Heart left ventricle (tissue), 13 donors: ENCODE data around the gene RAB6A.

ENCODE experiments used
- POLR2A ChIP-seq, 2 donors: fragments of 450-650 bp; IDR thresholded peaks; one replicate each; pipeline ENCODE4 v1.6.1; 2017; ENCODE audit warnings: antibody characterized with exemption in 2 of 2, mild to moderate bottlenecking in 2 of 2, moderate library complexity in 2 of 2
- TF ChIP-seq, protein P1 (sequence below), 12 donors: fragments of 200-600 bp; sonication (generic) in 4 of 12; IDR thresholded peaks; one replicate each; pipeline versions ENCODE4 v1.5.0 to v1.8.0; 2018 to 2022; ENCODE audit warnings: antibody characterized with exemption in 12 of 12, mild to moderate bottlenecking in 5 of 12
- donor health status: ischemic (EF 13 %, LVEDD 7.1; RV severe dilation, severe dysfunction).
- donor health status: DM: no; HTN: yes; CAD: no.
- donor health status: DM: no; HTN: no; CAD: no.
- donor health status: ischemic (EF 25% LVEDD 6.9; RV normal size, moderate dysfunction).
- donor health status: ischemic (EF 25% LVEDD 5.7; RV mildly dilated, moderate dysfunction).
- donor health status: ischemic (EF 35%, LVEDD 5.7; RV mildly dilated, moderate dysfunction).
- donor health status: nonischemic (EF 11% LVEDD 7.7; RV severe dilation, severe dysfunction).
- donor health status: DM: yes; HTN: yes; CAD: no.
- donor health status: PGD.
- donor health status: ischemic (EF 29% LVEDD 5.4; RV normal size, mild dysfunction).
- donor health status: nonischemic (EF 23%, LVEDD 6.1; RV moderate dilation, normal function).

DNA sequence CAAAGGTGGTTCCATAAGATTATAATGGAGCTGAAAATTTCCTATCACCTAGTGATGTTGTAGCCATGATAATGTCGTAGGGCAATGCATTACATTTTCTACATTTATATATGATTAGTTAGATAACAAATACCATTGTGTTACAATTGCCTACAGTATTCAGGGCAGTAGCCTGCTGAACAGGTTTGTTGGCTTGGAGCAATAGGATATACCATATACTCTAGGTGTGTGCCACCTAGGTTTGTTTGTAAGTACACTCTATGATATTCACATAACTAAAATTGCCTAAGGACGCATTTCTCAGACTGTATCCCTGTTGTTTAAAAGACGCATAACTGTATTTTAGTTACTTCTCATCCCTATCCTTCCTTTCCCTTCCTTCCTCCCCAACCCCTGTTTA is 100.9 kb downstream of the RAB6A start:
- TF ChIP-seq, protein P1, sequence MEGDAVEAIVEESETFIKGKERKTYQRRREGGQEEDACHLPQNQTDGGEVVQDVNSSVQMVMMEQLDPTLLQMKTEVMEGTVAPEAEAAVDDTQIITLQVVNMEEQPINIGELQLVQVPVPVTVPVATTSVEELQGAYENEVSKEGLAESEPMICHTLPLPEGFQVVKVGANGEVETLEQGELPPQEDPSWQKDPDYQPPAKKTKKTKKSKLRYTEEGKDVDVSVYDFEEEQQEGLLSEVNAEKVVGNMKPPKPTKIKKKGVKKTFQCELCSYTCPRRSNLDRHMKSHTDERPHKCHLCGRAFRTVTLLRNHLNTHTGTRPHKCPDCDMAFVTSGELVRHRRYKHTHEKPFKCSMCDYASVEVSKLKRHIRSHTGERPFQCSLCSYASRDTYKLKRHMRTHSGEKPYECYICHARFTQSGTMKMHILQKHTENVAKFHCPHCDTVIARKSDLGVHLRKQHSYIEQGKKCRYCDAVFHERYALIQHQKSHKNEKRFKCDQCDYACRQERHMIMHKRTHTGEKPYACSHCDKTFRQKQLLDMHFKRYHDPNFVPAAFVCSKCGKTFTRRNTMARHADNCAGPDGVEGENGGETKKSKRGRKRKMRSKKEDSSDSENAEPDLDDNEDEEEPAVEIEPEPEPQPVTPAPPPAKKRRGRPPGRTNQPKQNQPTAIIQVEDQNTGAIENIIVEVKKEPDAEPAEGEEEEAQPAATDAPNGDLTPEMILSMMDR (IDR thresholded peaks at IDR 0.05) = no peak
- no peak for TF ChIP-seq POLR2A (IDR thresholded peaks at IDR 0.05)
